ENCODE measurements around the gene MED26.
"Not testable (repeated sequence)": the region's sequence is repeated elsewhere in the genome, so short reads cannot be mapped to it uniquely, and the experiment has no call there.

The MED26 gene

GRCh38 chr19:16554776-16555175 is 73.2 kb downstream of the MED26 start:
- intact Hi-C loops (cut with DNase I), result no loop called here

DNA sequence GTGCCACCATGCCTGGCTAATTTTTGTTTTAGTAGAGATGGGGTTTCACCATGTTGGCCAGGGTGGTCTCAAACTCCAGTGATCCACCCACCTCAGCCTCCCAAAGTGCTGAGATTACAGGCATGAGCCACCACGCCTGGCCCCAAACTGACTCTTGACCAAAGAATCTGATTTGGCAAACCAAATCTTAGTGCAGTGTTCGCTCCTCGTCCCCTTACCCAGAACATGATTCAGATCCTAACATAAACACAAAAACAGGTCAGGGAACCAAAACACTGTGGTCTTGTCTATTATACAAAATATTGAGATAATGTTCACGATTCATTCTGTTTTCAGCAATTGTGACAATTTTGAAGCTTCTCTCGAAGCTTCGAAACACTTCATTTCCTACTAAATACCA is 76.1 kb downstream of the MED26 start:
- intact Hi-C loops (cut with DNase I), result not testable (repeated sequence)

More at GRCh38 chr19:16554776-16555175, 73.2 kb downstream of the MED26 start:
- DNase-seq, result no peak

DNA sequence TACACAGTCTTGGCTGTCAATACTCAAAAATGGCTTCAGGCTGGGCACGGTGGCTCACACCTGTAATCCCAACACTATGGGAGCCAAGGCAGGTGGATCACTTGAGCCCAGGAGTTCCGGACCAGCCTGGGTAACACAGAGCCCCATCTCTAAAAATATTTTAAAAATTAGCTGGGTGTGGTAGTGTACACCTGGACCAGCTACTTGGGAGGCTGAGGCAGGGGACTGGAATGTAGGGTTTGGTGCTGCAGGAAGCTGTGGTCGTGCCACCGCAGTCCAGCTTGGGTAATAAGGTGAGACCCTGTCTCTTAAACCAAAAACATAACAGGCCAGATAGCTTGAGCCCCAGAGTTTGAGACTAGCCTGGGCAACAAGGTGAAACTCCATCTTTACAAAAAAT is 79.0 kb downstream of the MED26 start:
- no peak for DNase-seq
- intact Hi-C loops (cut with DNase I), result no loop called here

More for the DNA sequence above, 76.1 kb downstream of the MED26 start:
- not testable (repeated sequence) for DNase-seq

- no peak for DNase-seq
- intact Hi-C loops (cut with DNase I), result loop anchor here (5.0 kb wide), 1 partner anchor 47 kb away; the partner anchor contains the start of genes C19orf44 and CALR3
Observed at GRCh38 chr19:16544473-16545231, 83.4 kb downstream of the MED26 start.

DNA sequence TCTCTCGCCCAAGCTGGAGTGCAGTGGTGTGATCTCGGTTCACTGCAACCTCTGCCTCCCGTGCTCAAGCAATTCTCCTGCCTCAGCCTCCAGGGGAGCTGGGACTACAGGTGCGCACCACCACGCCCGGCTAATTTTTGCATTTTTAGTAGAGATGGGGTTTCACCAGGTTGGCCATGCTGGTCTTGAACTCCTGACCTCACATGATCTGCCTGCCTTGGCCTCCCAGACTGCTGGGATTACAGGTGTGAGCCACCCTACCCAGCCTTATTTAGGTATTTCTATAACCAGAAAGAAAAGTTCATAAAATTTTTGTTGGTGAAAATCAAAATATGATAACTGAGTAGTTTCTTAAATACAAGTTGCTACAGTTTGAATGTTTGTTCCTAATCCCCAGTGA is 84.3 kb downstream of the MED26 start:
- intact Hi-C loops (cut with DNase I), result loop anchor here (5.0 kb wide), 1 partner anchor 46 kb away; the partner anchor contains the start of genes C19orf44 and CALR3
- DNase-seq, result not testable (repeated sequence)

DNA sequence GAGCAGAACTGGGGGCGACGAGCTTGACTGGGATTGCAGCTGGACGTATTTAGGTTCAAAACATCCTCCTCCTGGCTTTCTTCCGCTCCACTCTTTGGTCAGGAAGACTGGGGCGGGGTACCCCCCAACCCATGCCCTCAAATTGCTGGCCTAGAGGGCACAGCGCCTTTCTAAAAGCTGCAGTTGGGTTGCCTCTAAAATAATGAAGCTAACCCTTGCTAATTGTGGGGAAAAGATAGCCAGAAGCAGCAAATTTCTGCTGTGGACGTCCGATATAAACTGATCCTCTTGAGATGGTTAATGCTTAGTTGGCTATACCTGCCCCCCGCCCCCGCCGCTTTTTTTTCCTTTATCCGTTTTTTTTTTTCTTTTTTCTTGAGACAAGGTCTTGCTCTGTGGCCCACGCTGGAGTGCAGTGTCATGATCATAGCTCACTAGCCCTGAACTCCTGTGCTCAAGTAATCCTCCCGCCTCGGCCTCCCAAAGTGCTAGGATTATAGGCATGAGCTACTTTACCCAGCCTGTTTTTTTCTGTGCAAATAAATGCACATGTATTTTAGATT is 85.0 kb downstream of the MED26 start:
- peak in 1 of 10 donors; percentile 87 for DNase-seq
- intact Hi-C loops (cut with DNase I), result loop anchor here (1.0 to 5.0 kb wide), 3 partner anchors 46 to 117 kb away; partner anchors contain the start of genes C19orf44, CALR3, MED26 and SMIM7

GRCh38 chr19:16542045-16542909 is 85.7 kb downstream of the MED26 start, which contains the start of gene CHERP:
Gene CHERP, minus strand, starts transcription at chr19:16542437. Its CDS starts 59 bp downstream, at chr19:16542378.
- intact Hi-C loops (cut with DNase I), result loop anchor here (1.0 to 5.0 kb wide), 3 partner anchors 45 to 118 kb away; partner anchors contain the start of genes C19orf44, CALR3, MED26 and SMIM7
- peak; percentile 90 to 99 (median 92) for DNase-seq

DNA sequence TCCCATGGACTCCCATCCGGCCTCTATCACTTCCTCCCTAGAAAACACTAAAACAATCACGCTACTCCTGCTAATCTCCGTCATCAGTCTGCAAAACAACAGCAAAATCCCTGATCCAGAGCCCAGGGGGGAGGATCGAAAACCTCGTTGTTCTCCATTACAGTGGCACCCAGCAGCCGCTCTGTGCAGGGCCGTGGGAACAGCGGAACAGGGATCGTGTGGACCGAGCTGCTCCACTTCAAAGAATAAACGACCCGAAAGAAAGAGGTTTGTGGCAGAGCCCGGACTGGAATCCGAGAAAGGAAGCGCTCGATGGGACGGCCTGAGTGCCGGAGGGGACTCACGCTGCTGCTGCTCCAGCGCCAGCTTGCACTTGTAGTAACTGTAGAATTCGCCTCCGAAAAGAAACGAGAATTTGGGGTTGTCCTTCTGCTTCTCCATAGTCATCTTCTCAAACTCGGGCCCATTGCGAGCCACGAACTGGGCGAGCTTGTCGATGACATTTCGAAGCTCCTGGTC is 86.4 kb downstream of the MED26 start:
- no peak for DNase-seq
- intact Hi-C loops (cut with DNase I), result loop anchor here (1.0 to 5.0 kb wide), 3 partner anchors 44 to 119 kb away; partner anchors contain the start of genes C19orf44, CALR3, MED26 and SMIM7

DNA sequence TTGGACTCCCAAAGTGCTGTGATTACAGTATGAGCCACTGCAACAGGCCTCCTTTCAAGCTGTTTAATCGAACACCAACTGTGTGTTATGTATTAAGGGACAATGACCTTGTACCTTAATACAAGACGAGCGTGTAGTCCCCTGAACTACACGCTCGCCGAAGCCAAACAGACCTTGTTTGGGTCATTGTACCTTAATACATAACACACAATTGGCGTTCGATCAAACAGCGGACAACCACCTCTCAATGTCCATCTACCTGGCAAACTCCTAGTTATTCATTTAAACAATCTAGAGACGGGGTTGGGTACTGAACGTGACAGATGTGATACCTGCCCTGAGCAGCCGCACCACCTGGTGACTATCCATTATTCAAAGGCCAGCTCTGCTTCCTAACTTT is 87.1 kb downstream of the MED26 start:
- DNase-seq, result no peak
- intact Hi-C loops (cut with DNase I), result loop anchor here (5.0 kb wide), 1 partner anchor 44 kb away; the partner anchor contains the start of genes C19orf44 and CALR3

- intact Hi-C loops (cut with DNase I), result no loop called here
Observed at GRCh38 chr19:16537111-16537510, 90.9 kb downstream of the MED26 start.

DNA sequence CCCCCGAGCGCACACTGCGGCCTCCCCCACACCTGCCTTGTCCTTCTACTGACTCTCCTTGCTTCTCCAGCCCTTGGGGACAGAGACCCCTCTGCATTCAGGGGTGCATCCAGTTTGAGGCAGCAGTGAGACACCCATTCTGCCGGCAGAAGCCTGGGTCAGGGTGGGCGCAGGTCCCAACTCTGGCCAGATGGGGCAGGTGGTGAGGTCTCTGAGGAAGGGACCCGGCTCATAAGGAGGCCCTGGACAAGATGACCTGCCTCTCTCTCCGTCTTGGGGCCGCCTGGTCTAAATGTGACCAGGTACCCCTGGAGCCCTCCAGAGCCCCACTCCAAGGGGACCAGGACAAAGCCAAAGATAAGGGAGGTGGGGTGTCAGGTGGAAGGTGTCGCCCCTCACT is 91.9 kb downstream of the MED26 start:
- DNase-seq, result no peak
- intact Hi-C loops (cut with DNase I), result no loop called here

More at GRCh38 chr19:16537111-16537510, 90.9 kb downstream of the MED26 start:
- DNase-seq, result no peak

GRCh38 chr19:16535381-16535780 is 92.6 kb downstream of the MED26 start:
- no peak for DNase-seq
- intact Hi-C loops (cut with DNase I), result no loop called here

DNA sequence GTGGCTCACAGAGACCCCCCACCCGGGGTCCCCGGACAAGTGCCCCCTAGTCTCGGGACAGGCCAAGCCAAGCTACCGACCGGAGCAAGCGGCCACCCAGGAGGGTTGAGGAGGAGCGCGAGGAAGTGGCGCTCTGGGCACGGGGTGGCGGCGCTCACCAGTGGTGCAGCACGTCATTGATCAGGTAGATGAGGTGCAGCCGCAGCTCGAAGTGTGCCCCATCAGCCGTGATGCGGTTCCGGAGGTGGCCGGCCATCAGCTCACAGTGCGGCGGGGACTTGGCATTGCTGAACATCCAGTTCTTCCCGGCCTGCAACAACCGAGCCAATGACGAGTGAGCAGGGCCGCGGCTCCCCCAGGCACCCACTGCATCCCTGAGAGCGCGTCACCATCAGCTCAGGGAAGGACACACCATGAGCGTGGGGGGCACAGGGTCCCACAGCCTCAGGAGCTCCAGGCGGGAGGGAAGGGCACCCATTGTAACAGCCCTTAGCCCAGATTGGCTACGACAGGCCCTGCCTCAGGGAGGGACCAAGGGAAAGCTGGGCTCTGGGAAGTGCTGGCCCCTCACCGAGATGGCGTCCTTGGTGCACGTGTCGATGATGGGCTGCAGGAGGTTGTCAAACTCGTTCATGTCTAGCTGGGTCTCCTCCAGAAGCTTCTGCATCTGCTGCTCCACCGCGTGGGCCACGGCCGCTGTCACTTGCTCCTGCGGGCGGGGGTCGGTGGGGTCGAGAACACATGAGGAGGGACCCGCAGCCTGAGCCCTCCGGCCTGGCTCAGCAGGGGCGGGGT is 95.4 kb downstream of the MED26 start:
- intact Hi-C loops (cut with DNase I), result no loop called here
- DNase-seq, result no peak

DNA sequence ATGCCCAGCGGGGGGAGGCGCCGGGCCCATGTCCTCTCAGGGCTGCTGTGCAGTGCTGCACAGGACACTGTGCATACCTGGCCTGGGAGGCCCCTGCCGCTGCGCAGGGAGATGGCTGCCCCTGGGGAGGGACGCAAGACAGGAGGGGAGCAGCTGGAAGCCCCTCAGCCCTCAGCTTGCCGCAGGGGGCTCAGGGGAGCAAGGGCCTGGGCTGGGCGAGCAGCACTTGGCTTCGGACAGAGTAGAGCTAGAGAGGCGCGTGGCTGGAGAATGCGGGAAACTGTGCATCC is 96.7 kb downstream of the MED26 start:
- intact Hi-C loops (cut with DNase I), result no loop called here
- DNase-seq, result no peak

- DNase-seq, result no peak
- intact Hi-C loops (cut with DNase I), result no loop called here
Observed at GRCh38 chr19:16530540-16531379, 97.2 kb downstream of the MED26 start.

DNA sequence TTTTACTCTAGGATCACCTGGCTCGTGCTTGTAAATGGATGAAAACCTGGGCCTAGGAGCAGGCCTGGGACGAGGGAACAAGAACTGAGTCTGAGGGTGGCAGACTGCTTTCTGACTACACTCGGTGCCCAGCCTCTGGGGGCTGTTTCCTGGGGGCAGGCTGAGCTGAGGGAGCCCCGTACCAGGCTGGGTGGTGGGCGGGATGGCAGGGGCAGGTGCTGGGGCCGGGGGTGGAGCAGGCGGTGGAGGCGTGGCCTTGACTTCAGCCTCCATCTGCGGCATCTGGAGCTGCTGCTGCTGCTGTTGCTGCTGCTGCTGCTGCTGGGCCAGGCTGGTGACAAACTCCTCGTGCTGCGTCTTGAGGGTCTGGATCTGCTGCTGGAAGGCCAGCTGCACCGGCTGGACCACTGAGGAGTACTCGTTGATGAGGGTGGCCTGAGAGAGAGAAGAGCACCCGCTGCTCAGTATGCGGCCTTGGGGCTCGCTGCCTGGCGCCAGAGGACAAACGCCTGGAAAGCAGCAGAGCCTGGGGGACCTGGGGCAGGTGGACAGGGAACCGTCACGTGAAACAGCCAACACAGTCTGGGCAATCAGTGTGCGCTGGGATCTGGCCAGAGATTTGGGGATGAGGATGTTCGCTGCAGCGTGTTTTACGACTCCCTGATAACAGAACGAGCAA is 98.4 kb downstream of the MED26 start:
- no peak for DNase-seq
- intact Hi-C loops (cut with DNase I), result no loop called here

DNA sequence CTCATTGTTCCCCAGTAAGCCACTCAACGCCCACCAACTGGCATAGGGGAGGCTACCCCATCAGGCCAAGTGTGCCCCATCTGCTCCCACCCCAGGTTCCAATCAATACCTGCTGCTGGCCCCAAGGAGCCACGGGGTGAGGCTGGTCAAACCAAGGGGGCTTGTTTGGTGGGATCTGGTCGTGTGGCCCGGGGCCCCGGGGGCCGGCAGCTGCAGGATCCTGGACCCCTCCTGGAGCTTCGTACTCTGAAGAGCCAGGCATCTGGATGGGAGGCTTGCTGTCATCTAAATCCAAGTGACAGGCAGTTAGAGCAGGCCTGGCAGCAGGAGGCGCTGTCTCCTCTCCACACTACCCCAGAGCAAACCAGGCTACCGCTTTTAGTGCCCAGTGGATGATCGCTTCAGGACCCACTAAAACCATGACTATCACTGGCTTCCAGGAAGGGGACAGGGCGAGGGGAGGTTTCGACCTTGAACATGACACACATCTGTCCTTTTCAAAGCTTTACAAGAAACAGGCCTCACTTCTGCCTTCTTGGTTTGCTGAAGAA is 100.0 kb downstream of the MED26 start:
- intact Hi-C loops (cut with DNase I), result no loop called here
- DNase-seq, result no peak

Data from posterior cingulate gyrus (tissue), 11 donors.